GM12864 (cell line): ENCODE data around the gene FCHSD2.
A peak's percentile ranks its signal among the peaks of the same experiment; 100 is the strongest.
"Not testable (repeated sequence)": the region's sequence is repeated elsewhere in the genome, so short reads cannot be mapped to it uniquely, and the experiment has no call there.

ENCODE experiments used
- DNase-seq: peaks from one replicate; pipeline ENCODE4 v3.0.0-alpha.2; 2011; ENCODE audit warnings: low read depth
- H3K4me3 ChIP-seq: 2 replicates; pipeline ENCODE4 v1.5.1; 2011; ENCODE audit warnings: mild to moderate bottlenecking, low read depth, low read length, control low read depth
- CTCF ChIP-seq: IDR thresholded peaks from 2 replicates; pipeline ENCODE4 v1.5.1; 2011; ENCODE audit warnings: low read depth, mild to moderate bottlenecking, moderate library complexity, low read length, control low read depth, inconsistent platforms; ENCODE audit errors: missing control alignments

The FCHSD2 gene

GRCh38 chr11:72812604-72812966 is 329.5 kb downstream of the FCHSD2 start:
- DNase-seq, result no peak
- TF ChIP-seq CTCF, result no peak
- H3K4me3 ChIP-seq, result peak overlapping the region; percentile 63

- H3K4me3 ChIP-seq, result not testable (repeated sequence)
These were observed 330.4 kb downstream of the FCHSD2 start for GRCh38 chr11:72811686-72812085.

GRCh38 chr11:72808331-72808798 is 333.8 kb downstream of the FCHSD2 start:
- no peak for DNase-seq
- no peak for TF ChIP-seq CTCF
- H3K4me3 ChIP-seq, result no peak overlapping the region

More at GRCh38 chr11:72811686-72812085, 330.4 kb downstream of the FCHSD2 start:
- not testable (repeated sequence) for DNase-seq

- no peak for TF ChIP-seq CTCF
- no peak overlapping the region for H3K4me3 ChIP-seq
- no peak for DNase-seq
These were observed 334.3 kb downstream of the FCHSD2 start for GRCh38 chr11:72807792-72808191.

- no peak for DNase-seq
- no peak overlapping the region for H3K4me3 ChIP-seq
- no peak for TF ChIP-seq CTCF
These were observed 335.0 kb downstream of the FCHSD2 start for GRCh38 chr11:72807021-72807693.

- DNase-seq, H3K4me3 ChIP-seq: not testable (repeated sequence)
These were observed 335.7 kb downstream of the FCHSD2 start for GRCh38 chr11:72806378-72806777.

GRCh38 chr11:72805216-72805615 is 336.9 kb downstream of the FCHSD2 start:
- TF ChIP-seq CTCF, result no peak
- DNase-seq, result no peak
- H3K4me3 ChIP-seq, result no peak overlapping the region

- no peak for TF ChIP-seq CTCF
- DNase-seq, result no peak
- H3K4me3 ChIP-seq, result no peak overlapping the region
These were observed 339.3 kb downstream of the FCHSD2 start for GRCh38 chr11:72802822-72803221.
